Esophagus (tissue), 2 donors: Measurements from ENCODE around the gene DMRT3. TPM values are rescaled to one million over a fixed set of nuclear protein-coding genes. Genes with fewer than 3 reads are reported as not detected.

Experiments
- H3K27ac ChIP-seq, 2 donors: one replicate each; pipeline ENCODE4 v1.5.1; 2013; ENCODE audit warnings: low read depth in 2 of 2, mild to moderate bottlenecking in 2 of 2, inconsistent platforms in 1 of 2, low read length in 1 of 2, moderate library complexity in 1 of 2
- H3K27me3 ChIP-seq, 2 donors: one replicate each; pipeline ENCODE4 v1.6.1; 2013; ENCODE audit warnings: low read length in 2 of 2, control low read depth in 1 of 2, mild to moderate bottlenecking in 1 of 2; ENCODE audit not compliant: insufficient read depth in 2 of 2, control insufficient read depth in 1 of 2
- H3K36me3 ChIP-seq, 2 donors: one replicate each; pipeline ENCODE4 v1.6.1; 2013; ENCODE audit warnings: low read length in 1 of 2; ENCODE audit not compliant: control insufficient read depth in 2 of 2, insufficient read depth in 2 of 2
- H3K4me1 ChIP-seq, 2 donors: one replicate each; pipeline ENCODE4 v1.6.1; 2013; ENCODE audit warnings: low read length in 1 of 2; ENCODE audit not compliant: control insufficient read depth in 2 of 2, insufficient read depth in 2 of 2
- H3K4me3 ChIP-seq, 2 donors: one replicate each; pipeline ENCODE4 v1.5.1; 2013; ENCODE audit warnings: low read length in 2 of 2, mild to moderate bottlenecking in 2 of 2, low read depth in 1 of 2, moderate library complexity in 1 of 2
- H3K9me3 ChIP-seq, 2 donors: one replicate each; pipeline ENCODE4 v1.6.1; 2013; ENCODE audit warnings: mild to moderate bottlenecking in 2 of 2, low read depth in 1 of 2, low read length in 1 of 2, moderate library complexity in 1 of 2; ENCODE audit not compliant: control insufficient read depth in 2 of 2, insufficient read depth in 1 of 2
- WGBS, 2 donors: extraction: QIAGEN DNeasy Blood & Tissue Kit; methylation state at CpG; one replicate each; pipeline ENCODE4 v1.1.7; 2013; 5-methylcytosine and 5-hydroxymethylcytosine counted together
- polyA plus RNA-seq, 2 donors: library from polyadenylated mRNA; stranded (reverse); fragments of 200-250 nt; gene quantifications; one replicate each; pipeline ENCODE4 v1.2.3, GENCODE V29; 2013
- donor health status: healthy with polysubstance abuse.
- donor health status: Bipolar disorder and iron deficiency.

DMRT3 gene
- polyA plus RNA-seq, 2 donors: 0.20 to 0.22 TPM

GRCh38 chr9:975740-976257 lies 656 bp upstream of the DMRT3 start:
- Histone ChIP-seq H3K27ac (no peak overlapping the region), H3K9me3 (no peaks in the 10 kb centered on the region), H3K4me3 (peak overlapping the region in 1 of 2 donors; percentile 40), H3K36me3 (no peaks in the 10 kb centered on the region), H3K4me1 (peaks cover 0 to 3% of the 10 kb centered on the region in 2 donors), H3K27me3 (peaks cover 12 to 37% of the 10 kb centered on the region in 2 donors)
- 12 to 22% methylated on average over 23 of the region's 23 CpGs for WGBS, 2 donors

GRCh38 chr9:976943-977837 lies 735 bp downstream of the DMRT3 start:
- Histone ChIP-seq H3K4me1 (no peaks in the 10 kb centered on the region), H3K4me3 (peak overlapping the region; percentile 18 to 40), H3K27ac (no peak overlapping the region), H3K27me3 (peaks cover 12 to 37% of the 10 kb centered on the region in 2 donors), H3K36me3 (no peaks in the 10 kb centered on the region), H3K9me3 (no peaks in the 10 kb centered on the region)
- WGBS, 2 donors: 4% methylated on average over 90 to 92 of the region's 92 CpGs

GRCh38 chr9:977838-978830 lies 1.7 kb downstream of the DMRT3 start:
- Histone ChIP-seq H3K36me3 (no peaks in the 10 kb centered on the region), H3K4me1 (no peaks in the 10 kb centered on the region), H3K9me3 (no peaks in the 10 kb centered on the region), H3K4me3 (peak overlapping the region in 1 of 2 donors; percentile 40), H3K27me3 (peaks cover 12 to 28% of the 10 kb centered on the region in 2 donors), H3K27ac (no peak overlapping the region)
- WGBS, 2 donors: 44 to 51% methylated on average over 19 of the region's 19 CpGs

GRCh38 chr9:979983-980382 lies 3.5 kb downstream of the DMRT3 start:
- Histone ChIP-seq H3K36me3 (no peaks in the 10 kb centered on the region), H3K4me1 (no peaks in the 10 kb centered on the region), H3K27me3 (peaks cover 12 to 26% of the 10 kb centered on the region in 2 donors), H3K9me3 (no peaks in the 10 kb centered on the region), H3K4me3 (no peak overlapping the region), H3K27ac (no peak overlapping the region)
- 34% methylated on average over 2 of the region's 2 CpGs for WGBS, 2 donors

- H3K9me3 ChIP-seq: no peaks in the 10 kb centered on the region
- H3K4me3 ChIP-seq: no peak overlapping the region
- 23 to 35% methylated on average over 4 of the region's 4 CpGs for WGBS, 2 donors
- H3K36me3 ChIP-seq: no peaks in the 10 kb centered on the region
- no peaks in the 10 kb centered on the region for H3K4me1 ChIP-seq
- no peak overlapping the region for H3K27ac ChIP-seq
- peaks cover 6 to 25% of the 10 kb centered on the region in 2 donors for H3K27me3 ChIP-seq
Observed at GRCh38 chr9:980640-981039, 4.2 kb downstream of the DMRT3 start.

- peaks cover 0 to 22% of the 10 kb centered on the region in 2 donors for H3K27me3 ChIP-seq
- no peaks in the 10 kb centered on the region for H3K36me3 ChIP-seq
- WGBS, 2 donors: 37 to 58% methylated on average over 16 of the region's 16 CpGs
- no peaks in the 10 kb centered on the region for H3K4me1 ChIP-seq
- H3K9me3 ChIP-seq: no peaks in the 10 kb centered on the region
- no peak overlapping the region for H3K27ac ChIP-seq
- H3K4me3 ChIP-seq: no peak overlapping the region
Observed at GRCh38 chr9:981491-981898, 5.0 kb downstream of the DMRT3 start.

GRCh38 chr9:982394-983230 lies 6.2 kb downstream of the DMRT3 start:
- no peaks in the 10 kb centered on the region for H3K36me3 ChIP-seq
- no peaks in the 10 kb centered on the region for H3K9me3 ChIP-seq
- H3K4me3 ChIP-seq: no peak overlapping the region
- H3K27me3 ChIP-seq: peaks cover 0 to 17% of the 10 kb centered on the region in 2 donors
- H3K4me1 ChIP-seq: no peaks in the 10 kb centered on the region
- H3K27ac ChIP-seq: no peak overlapping the region
- 40 to 45% methylated on average over 15 of the region's 15 CpGs for WGBS, 2 donors

GRCh38 chr9:994005-994404 lies 17.6 kb downstream of the DMRT3 start:
- H3K27ac ChIP-seq: no peak overlapping the region
- no peaks in the 10 kb centered on the region for H3K9me3 ChIP-seq
- H3K4me3 ChIP-seq: no peak overlapping the region
- H3K36me3 ChIP-seq: no peaks in the 10 kb centered on the region
- WGBS, 2 donors: 62 to 64% methylated on average over 4 of the region's 4 CpGs
- H3K4me1 ChIP-seq: no peaks in the 10 kb centered on the region
- H3K27me3 ChIP-seq: no peaks in the 10 kb centered on the region
